Caco-2 (cell line): ENCODE data around the gene C5orf63. TPM values are rescaled to one million over a fixed set of nuclear protein-coding genes. Genes with fewer than 3 reads are reported as not detected.

Source experiments
- BruUV-seq: library from RNA; stranded (reverse); fragments of 400-500 nt; replicated peaks from 2 replicates; lab custom pipeline; 2021; lab: Mats Ljungman, UMichigan
- CTCF ChIA-PET: fragments of 300-600 bp; sonication (Branson Sonifier 250); formaldehyde crosslinking; loops from one replicate; lab custom pipeline; 2022; ENCODE audit warnings: antibody characterized with exemption; lab: Charles Lee
- POLR2A ChIA-PET: fragments of 300-600 bp; sonication (Branson Sonifier 250); formaldehyde crosslinking; loops from one replicate; lab custom pipeline; 2022; ENCODE audit warnings: antibody characterized with exemption; lab: Charles Lee
- DNase-seq, 2 experiments: peaks; one replicate each; pipeline versions ENCODE4 v3.0.0 to v3.0.0-alpha.2; 2020 to 2022
- H3K27me3 ChIP-seq: replicated peaks from 2 replicates; pipeline ENCODE4 v1.6.0; 2011; ENCODE audit warnings: low read length; ENCODE audit not compliant: control insufficient read depth, insufficient read depth
- H3K36me3 ChIP-seq: 2 replicates; pipeline ENCODE4 v1.5.1; 2011; ENCODE audit warnings: low read length; ENCODE audit not compliant: control insufficient read depth, insufficient read depth
- H3K4me1 ChIP-seq: fragments of 250-450 bp; sonication (Bioruptor Pico); 2 replicates; pipeline ENCODE4 v1.5.1; 2020; ENCODE audit warnings: mild to moderate bottlenecking
- H3K4me3 ChIP-seq: 2 replicates; pipeline ENCODE4 v1.5.1; 2011; ENCODE audit warnings: low read depth, mild to moderate bottlenecking, control low read depth, low read length
- H3K9me3 ChIP-seq: fragments of 250-450 bp; sonication (Bioruptor Pico); 2 replicates; pipeline ENCODE4 v1.5.1; 2020; ENCODE audit warnings: mild to moderate bottlenecking, moderate library complexity
- H3K27ac Mint-ChIP-seq: one replicate; pipeline ENCODE4 v1.8.0; 2022; ENCODE audit warnings: mixed read lengths; ENCODE audit not compliant: unreplicated experiment
- H3K27me3 Mint-ChIP-seq: one replicate; pipeline ENCODE4 v1.8.0; 2022; ENCODE audit warnings: mixed read lengths; ENCODE audit not compliant: insufficient read depth, unreplicated experiment
- H3K36me3 Mint-ChIP-seq: one replicate; pipeline ENCODE4 v1.8.0; 2022; ENCODE audit warnings: mild to moderate bottlenecking, mixed read lengths; ENCODE audit not compliant: insufficient read depth, unreplicated experiment
- H3K4me1 Mint-ChIP-seq: one replicate; pipeline ENCODE4 v1.8.0; 2022; ENCODE audit warnings: low read depth, mixed read lengths; ENCODE audit not compliant: unreplicated experiment
- H3K4me3 Mint-ChIP-seq: one replicate; pipeline ENCODE4 v1.8.0; 2022; ENCODE audit warnings: mild to moderate bottlenecking, moderate library complexity, mixed read lengths; ENCODE audit not compliant: unreplicated experiment
- H3K9me3 Mint-ChIP-seq: one replicate; pipeline ENCODE4 v1.8.0; 2022; ENCODE audit warnings: mixed read lengths; ENCODE audit not compliant: unreplicated experiment
- intact Hi-C: fragments of 100-400 bp; cut with micrococcal nuclease; formaldehyde crosslinking; loops from one replicate; pipeline ENCODE4 v1.10.0; 2022; ENCODE audit not compliant: unreplicated experiment
- total RNA-seq: library from RNA; stranded (reverse); gene quantifications from 2 replicates; pipeline ENCODE4 v1.2.3, GENCODE V29; 2022
- TF ChIP-seq, protein P1 (sequence below), 2 experiments: fragments of 200-600 bp in 1 of 2; IDR thresholded peaks; 1 replicate in 1 of 2; 2 replicates in 1 of 2; pipeline versions ENCODE4 v1.5.1 to v1.8.0; 2011 to 2022; ENCODE audit warnings: antibody characterized with exemption in 1 of 2, control low read depth in 1 of 2, inconsistent platforms in 1 of 2, low read depth in 1 of 2, low read length in 1 of 2, mild to moderate bottlenecking in 1 of 2, moderate library complexity in 1 of 2; ENCODE audit not compliant: insufficient read depth in 1 of 2, severe bottlenecking in 1 of 2, unreplicated experiment in 1 of 2

The C5orf63 gene
- total RNA-seq, 1 experiment from 2014 or later = 10.5 TPM

DNA sequence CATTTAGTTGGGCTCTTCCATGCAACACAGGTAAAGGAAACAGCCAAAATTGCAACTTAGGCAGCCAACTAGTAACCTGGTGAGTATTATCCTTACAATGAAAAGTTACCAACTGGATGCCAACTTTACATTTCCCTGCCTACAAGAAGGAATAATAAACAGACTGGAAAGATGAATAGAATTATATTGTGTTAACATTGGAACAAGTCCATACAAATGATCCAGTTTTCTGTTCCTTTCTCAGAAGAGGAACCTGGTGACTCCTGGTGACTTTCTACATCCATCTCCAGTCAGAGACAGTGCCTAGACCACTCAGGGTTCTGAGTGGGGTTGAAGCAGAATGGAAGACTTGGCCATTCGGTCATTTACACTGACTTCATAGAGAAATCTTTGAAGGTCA, 63.5 kb downstream of the C5orf63 start:
- Mint-ChIP-seq H3K27me3 (no peaks in the 10 kb centered on the region), H3K36me3 (no peaks in the 10 kb centered on the region), H3K9me3 (no peaks in the 10 kb centered on the region), H3K27ac (no peak overlapping the region), H3K4me1 (no peaks in the 10 kb centered on the region), H3K4me3 (no peak overlapping the region)
- POLR2A ChIA-PET = no interaction called here
- no peaks in the 10 kb centered on the region for H3K36me3 ChIP-seq
- TF ChIP-seq, protein P1, sequence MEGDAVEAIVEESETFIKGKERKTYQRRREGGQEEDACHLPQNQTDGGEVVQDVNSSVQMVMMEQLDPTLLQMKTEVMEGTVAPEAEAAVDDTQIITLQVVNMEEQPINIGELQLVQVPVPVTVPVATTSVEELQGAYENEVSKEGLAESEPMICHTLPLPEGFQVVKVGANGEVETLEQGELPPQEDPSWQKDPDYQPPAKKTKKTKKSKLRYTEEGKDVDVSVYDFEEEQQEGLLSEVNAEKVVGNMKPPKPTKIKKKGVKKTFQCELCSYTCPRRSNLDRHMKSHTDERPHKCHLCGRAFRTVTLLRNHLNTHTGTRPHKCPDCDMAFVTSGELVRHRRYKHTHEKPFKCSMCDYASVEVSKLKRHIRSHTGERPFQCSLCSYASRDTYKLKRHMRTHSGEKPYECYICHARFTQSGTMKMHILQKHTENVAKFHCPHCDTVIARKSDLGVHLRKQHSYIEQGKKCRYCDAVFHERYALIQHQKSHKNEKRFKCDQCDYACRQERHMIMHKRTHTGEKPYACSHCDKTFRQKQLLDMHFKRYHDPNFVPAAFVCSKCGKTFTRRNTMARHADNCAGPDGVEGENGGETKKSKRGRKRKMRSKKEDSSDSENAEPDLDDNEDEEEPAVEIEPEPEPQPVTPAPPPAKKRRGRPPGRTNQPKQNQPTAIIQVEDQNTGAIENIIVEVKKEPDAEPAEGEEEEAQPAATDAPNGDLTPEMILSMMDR (IDR thresholded peaks at IDR 0.05; ENCODE audit: insufficient read depth in 1 of 2, low read depth in 1 of 2, low read length in 1 of 2, severe bottlenecking in 1 of 2, unreplicated experiment in 1 of 2) = no peak
- H3K9me3 ChIP-seq = no peaks in the 10 kb centered on the region; the same call in 1 of the 2 replicates
- no peaks in the 10 kb centered on the region for H3K27me3 ChIP-seq
- intact Hi-C loops = no loop called here
- no peak for DNase-seq
- no peak overlapping the region for H3K4me3 ChIP-seq
- no TSS peak for BruUV-seq
- CTCF ChIA-PET = no interaction called here
- no peaks in the 10 kb centered on the region for H3K4me1 ChIP-seq

DNA sequence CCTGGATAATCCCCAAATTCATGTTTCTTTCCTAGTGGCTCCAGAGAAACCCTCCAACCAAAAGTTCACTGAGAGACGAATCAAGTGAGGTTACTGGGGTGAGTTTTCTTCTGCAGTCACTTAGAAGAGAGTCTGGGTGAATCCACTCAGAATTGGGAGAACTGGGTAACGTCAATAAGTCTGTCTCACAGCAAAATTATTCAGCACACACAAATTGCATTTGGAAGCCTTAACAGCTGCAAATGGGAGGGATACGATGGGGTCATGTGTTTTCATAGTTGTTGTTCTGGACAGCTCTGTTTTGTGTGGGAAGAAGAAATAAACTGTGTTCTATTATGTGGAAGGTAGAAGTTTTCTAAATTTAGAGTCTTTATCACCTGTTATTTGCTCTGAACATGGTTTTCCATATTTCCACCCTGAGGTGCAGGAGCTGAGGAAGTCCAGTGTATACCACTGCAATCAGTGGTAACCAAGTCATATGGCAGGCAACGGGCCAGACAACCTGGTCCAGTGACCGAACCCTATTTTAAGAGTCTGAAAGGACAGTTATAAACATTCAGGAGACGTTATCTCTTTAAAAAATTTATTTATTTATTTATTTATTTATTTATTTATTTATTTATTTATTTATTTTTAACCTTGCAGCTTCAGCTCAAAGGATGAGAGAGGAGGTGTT, 64.9 kb downstream of the C5orf63 start:
- TF ChIP-seq, protein P1 (IDR thresholded peaks at IDR 0.05; ENCODE audit: insufficient read depth in 1 of 2, low read depth in 1 of 2, low read length in 1 of 2, severe bottlenecking in 1 of 2, unreplicated experiment in 1 of 2) = no peak
- Mint-ChIP-seq H3K27ac (no peak overlapping the region), H3K4me3 (no peak overlapping the region), H3K36me3 (no peaks in the 10 kb centered on the region), H3K27me3 (no peaks in the 10 kb centered on the region), H3K9me3 (no peaks in the 10 kb centered on the region), H3K4me1 (no peaks in the 10 kb centered on the region)
- Histone ChIP-seq H3K4me3 (no peak overlapping the region), H3K9me3 (no peaks in the 10 kb centered on the region), H3K4me1 (no peaks in the 10 kb centered on the region), H3K27me3 (no peaks in the 10 kb centered on the region), H3K36me3 (no peaks in the 10 kb centered on the region)
- no peak for DNase-seq
- no TSS peak for BruUV-seq
- intact Hi-C loops = no loop called here
- CTCF ChIA-PET = no interaction called here
- POLR2A ChIA-PET = no interaction called here

DNA sequence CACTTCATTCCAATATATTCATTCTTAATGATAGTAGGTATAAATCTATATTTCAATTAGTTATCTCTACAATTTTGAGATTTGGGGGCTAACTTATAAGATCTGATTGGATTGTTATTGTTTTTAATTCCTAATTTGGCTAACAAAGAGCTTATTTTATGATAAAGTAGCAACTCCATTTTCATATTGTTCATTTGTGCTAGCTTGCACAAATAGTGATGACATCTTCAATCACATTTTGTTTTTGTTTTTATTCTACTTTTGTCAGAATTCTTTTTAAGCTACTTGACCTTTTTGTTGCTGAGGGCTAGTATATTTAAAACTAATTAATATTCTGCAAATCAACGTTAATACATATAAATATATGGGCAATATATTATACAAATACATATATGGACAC, 65.8 kb downstream of the C5orf63 start:
- POLR2A ChIA-PET = no interaction called here

More for the DNA sequence above, 65.8 kb downstream of the C5orf63 start:
- H3K36me3 Mint-ChIP-seq = no peaks in the 10 kb centered on the region
- no peak for DNase-seq
- no TSS peak for BruUV-seq
- CTCF ChIA-PET = no interaction called here
- no peaks in the 10 kb centered on the region for H3K27me3 Mint-ChIP-seq
- TF ChIP-seq, protein P1 (IDR thresholded peaks at IDR 0.05; ENCODE audit: insufficient read depth in 1 of 2, low read depth in 1 of 2, low read length in 1 of 2, severe bottlenecking in 1 of 2, unreplicated experiment in 1 of 2) = no peak
- no peak overlapping the region for H3K27ac Mint-ChIP-seq
- H3K4me3 Mint-ChIP-seq = no peak overlapping the region
- Histone ChIP-seq H3K27me3 (no peaks in the 10 kb centered on the region), H3K4me1 (no peaks in the 10 kb centered on the region), H3K4me3 (no peak overlapping the region), H3K36me3 (no peaks in the 10 kb centered on the region), H3K9me3 (no peaks in the 10 kb centered on the region)
- intact Hi-C loops = no loop called here
- no peaks in the 10 kb centered on the region for H3K4me1 Mint-ChIP-seq
- no peaks in the 10 kb centered on the region for H3K9me3 Mint-ChIP-seq
